C1 segment of cervical spinal cord (tissue), 14 donors: ENCODE measurements around the gene BRMS1.
"Not testable (repeated sequence)": the region's sequence is repeated elsewhere in the genome, so short reads cannot be mapped to it uniquely, and the experiment has no call there.

Experiments
- DNase-seq, 14 donors: peaks; one replicate each; lab custom pipeline; 2025; lab: John Stamatoyannopoulos, UW

The BRMS1 gene

DNA sequence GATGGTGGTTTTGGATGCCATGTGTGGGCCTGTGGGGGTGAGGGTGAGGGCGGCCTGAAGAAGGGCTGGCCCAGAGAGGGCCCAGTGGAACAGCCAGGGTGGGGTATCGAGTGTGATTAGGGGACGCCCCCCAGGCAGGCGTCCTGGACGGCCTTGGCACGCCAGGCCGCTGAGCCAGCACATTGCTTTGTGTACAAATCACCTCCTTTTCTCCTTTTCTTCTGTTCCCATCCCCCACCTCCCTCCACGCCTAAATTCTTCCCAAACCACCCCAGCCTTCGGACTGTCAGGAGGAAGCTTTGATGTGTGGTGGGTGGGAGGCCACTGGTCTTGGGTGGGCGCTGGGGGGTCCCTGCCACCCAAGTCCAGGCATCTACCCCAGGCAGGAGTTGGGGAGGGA lies 20.2 kb downstream of the BRMS1 start:
- no peak for DNase-seq

DNA sequence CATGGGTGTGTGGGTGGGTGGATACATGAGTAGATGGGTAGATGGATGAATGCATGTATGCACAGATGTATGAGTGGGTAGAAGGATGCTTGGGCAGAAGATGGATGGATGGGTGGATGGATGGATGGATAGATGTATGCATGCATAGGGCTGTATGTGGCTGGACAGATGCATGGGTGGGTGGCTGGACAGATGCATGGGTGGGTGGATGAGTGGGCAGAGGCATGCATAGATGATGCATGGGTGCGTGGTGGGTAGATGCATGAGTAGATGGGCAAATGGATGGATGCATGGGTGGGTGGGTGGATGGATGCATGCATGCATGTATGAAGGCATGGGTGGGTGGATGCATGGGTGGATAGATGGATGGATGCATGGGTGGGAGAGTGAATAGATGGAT lies 21.2 kb downstream of the BRMS1 start:
- DNase-seq = no peak

DNA sequence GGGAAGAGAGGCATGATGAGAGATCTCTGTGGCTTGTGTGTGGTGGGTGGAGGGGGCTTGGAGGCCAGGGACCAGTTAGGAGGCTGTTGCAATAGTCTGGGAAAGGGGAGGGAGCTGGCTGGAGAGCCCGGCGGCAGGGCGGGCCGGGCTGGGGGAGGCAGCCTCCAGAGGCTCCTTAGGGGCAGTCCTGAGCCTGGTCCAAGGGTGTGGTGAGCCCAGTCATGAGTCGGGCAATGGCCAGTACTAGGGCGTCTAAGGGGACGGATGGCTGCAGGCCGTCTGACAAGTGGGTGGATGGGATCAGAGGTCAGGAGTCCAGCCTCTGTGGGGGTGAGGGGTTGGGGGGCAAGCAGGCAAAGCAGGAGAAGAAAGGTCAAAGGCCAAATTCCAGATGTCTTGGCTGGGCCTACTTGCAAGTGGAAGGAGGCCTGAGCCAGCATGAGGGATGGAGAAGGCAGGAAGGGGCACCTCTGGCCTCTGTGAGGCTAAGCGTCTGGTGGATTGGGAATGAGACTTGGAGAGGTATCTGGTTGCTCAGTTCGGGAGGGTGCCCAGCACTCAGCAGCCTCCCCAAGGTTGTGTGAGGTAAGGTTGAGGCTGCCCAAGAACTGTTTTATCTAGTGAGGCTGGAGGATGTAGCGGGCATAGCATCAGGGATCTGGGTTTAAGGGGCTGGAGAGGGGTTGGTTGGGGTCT lies 22.0 kb downstream of the BRMS1 start:
- no peak for DNase-seq

- DNase-seq = no peak
These were observed 23.3 kb downstream of the BRMS1 start for GRCh38 chr11:66321606-66322005.

- DNase-seq = not testable (repeated sequence)
These were observed 24.2 kb downstream of the BRMS1 start for GRCh38 chr11:66320748-66321147.

GRCh38 chr11:66320289-66320688 lies 24.6 kb downstream of the BRMS1 start:
- not testable (repeated sequence) for DNase-seq

DNA sequence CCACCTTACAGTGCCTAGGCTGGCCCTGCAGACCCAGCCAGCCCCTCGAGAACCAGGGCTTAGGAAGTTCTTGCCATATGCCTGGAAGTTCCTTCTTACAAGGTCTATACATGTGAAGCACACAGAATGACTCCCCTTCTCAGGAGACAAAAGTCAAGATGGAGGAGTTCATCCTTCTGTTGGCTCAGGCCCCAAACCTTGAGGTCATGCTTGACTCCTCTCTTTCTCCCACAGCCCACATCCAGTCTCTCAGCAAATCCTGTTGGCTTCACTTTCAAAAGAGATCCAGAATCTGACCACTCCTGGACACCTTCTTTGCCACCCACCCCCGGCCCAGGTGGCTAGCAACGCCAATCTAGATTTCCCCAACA lies 26.3 kb downstream of the BRMS1 start:
- no peak for DNase-seq

- DNase-seq = no peak
These were observed 26.9 kb downstream of the BRMS1 start for GRCh38 chr11:66317723-66318599.

DNA sequence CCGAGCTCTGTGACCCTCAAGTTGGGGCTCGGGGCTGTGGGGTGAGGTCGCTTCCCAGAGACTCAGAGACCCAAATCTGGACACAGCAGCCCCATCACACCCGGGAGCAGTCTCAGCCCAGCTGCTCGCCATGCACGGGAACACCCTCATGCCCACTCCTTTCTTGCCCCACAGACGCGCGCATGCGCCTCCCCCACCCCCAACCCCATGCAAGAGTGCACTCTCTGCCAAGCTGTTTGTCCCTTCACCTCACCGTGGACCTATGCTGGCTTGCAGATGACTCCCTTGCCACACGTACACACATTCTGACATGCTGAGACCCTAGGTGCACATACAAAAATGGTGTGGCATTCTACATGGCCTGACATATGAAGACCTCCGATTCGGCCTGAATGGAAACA lies 27.6 kb downstream of the BRMS1 start:
- DNase-seq = no peak

DNA sequence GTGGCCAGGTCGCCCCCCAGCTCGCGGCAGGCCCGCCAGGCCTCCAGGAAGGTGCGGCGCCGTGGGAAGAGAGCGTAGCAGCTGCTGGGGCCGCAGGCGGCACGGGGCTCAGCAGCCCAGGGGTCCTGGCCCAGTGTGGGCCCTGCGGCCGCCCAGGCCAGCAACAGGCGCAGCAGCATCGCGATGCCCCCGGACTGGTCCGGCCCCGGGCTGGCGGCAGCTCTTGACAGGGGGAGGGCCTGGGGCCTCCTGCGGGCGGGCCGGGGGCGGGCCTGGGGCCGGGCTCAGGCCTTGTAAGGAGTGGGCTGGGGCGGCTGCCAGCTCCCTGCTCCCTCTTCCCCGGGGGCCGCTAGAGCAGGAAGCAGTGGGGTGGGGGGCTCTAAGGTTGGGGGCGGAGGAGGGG lies 28.1 kb downstream of the BRMS1 start, which contains the start of gene CD248:
CD248 (minus strand) TSS at position 196 of the 403 bp plus-strand sequence; CDS start at position 179, 17 bp downstream.
- DNase-seq = no peak

DNA sequence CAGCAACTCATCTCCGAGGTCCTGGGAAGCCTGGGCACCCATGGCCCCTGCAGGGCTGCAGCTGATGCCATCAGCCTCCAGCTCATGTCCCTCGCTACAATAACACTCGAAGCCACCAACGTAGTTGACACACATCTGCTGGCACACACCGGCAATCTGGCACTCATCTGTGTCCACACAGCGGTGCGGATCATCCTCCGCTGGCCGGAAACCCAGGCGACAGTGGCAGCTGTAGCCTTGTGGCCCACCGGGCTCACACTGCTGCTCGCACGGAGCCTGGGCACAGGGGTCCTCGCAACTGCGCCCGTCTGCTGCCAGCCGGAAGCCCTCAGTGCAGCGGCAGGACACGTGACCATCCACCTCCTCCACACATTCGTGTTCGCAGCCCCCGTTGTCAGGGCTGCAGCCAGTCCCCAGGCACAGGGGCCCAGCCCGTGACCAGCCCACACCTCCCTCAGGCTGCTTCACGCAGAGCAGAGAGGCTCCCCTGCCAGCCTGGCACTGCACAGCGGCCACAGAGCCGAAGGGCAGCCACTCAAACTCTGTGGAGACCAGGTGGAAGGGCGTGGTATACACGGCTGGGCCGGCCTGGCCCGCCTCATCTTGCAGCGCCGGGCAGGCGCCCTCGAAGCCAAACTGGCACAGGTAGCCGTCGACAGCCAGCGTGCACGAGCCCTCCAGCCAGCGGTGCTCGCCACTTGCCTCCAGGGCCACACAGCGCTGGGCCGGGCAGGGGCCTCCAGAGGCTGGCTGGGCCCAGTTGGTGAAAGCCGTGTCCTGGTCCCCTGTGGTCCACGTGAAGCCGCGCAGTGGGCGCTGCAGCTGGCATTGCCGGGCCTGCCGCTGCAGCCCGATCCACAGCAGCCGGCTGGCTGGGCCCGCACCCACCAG lies 28.7 kb downstream of the BRMS1 start:
- no peak for DNase-seq

- DNase-seq = no peak
These were observed 29.4 kb downstream of the BRMS1 start for GRCh38 chr11:66315498-66315885.

GRCh38 chr11:66314561-66315497 lies 30.1 kb downstream of the BRMS1 start:
- no peak for DNase-seq

GRCh38 chr11:66314186-66314501 lies 30.8 kb downstream of the BRMS1 start:
- DNase-seq = no peak

DNA sequence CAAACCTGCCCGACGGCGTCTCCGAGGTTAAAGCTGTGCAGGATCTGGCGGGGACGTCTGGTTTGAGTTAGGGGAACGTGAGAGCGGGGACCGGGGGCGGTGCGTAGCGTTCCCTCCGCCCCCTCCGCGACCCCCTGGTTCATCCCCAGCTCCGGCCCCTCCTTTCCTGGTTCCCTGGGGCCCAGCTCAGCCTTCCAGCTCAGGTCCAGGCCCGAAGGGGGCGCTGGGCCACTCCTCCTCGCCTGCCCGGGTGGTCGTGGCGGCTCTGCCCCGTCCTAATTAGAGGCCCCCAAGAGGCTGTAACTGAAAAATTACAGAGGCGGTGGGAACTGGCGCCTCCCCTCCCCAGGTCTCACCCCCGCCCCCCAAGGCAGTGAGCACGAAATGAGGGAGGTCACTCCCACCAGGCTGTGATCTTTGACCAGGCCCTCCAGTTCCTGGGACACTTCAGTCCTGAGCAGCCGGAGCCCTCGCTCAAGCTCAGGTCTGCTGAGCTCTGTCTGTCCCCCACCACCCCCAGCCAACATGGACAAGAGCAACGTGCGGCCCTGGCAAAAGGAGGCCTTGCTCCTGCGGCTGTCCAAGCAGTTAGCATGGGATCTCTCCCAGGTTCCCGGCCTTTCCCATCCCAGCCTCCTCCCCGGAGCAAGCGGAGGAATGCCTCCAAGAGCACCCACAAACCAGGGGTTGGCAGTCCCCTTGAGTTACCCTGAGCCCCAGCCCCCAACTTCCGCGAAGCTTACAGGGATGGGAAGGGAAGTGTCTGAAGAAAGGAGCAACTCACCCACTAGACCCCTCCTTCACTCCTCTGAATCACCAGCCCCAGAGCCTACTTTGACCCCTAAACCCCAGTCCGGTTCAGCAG lies 31.4 kb downstream of the BRMS1 start:
- DNase-seq = no peak

DNA sequence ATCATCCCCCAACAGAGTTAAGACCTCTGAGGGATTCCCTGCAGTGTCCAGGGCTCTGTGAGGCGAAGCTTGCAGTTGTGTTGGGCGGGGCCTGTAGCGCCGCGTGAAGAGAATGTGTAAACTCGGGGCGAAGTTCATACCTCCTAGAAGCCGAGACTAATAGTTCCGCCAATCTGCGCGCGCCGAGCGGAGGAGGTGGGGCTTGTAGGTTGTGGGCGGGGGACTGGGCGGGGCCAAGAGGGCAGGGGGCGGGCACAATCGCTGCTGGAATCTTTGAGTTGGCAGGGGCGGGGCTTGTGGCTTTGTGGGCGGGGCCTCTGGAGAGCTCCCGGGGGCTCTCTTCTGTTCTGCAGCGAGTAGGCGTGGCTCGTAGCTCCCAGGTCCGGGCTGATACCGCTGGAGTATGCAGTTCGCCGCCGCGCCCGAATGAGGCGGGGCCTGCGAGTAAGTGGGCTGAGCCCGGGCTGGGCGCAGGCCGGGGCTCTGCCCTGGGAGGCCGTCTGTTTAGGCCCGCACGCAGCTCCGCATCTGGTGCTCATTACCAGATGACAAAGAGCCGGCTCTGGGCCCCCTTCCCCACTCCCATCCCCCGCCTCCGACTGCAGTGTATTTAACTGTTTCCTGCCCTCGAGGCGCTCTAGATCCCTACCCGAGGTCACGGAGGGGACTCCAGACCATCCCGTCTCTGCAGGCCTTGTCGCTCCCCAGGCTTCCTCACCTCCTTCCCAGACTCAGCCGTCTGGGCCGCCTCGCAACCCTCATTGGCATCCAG lies 32.2 kb downstream of the BRMS1 start:
- peak; percentile 34 to 90 (median 85) for DNase-seq

DNA sequence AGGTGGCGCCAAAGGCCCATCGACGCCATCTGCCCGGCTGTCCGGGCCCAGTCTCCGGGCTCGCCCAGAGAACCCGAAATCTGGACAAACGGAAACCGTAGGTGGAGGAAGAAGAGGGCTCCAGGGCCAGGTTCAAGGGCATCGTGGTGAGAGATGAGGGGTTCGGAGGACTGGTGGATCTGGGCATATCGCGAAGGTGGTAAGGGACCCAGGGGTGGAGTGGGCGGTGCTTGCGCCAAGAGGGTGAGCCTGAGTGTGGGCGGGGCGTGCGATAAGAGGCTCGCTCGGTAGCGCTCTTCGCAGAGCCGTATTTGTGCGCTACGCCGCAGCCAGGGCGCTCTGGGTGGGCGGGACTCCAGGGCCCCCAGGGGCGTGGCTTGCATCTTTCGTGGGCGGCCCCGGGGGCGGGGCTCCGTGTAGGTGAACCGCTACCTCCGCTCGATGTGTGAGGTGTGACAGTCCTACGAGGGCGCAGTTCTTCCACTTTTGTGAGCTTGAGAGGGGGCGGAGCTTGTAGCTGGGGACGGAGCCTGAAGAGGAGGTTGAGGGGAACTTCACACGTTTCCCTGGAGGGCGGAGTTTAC lies 32.8 kb downstream of the BRMS1 start:
- peak; percentile 52 to 90 (median 80) for DNase-seq

- DNase-seq = no peak
These were observed 33.4 kb downstream of the BRMS1 start for GRCh38 chr11:66311470-66311964.
